K562 (cell line): Measurements from ENCODE around the gene LCNL1. TPM values are rescaled to one million over a fixed set of nuclear protein-coding genes. Genes with fewer than 3 reads are reported as not detected.

Experiments
- AFF4 ChIP-seq: sonication (generic); formaldehyde crosslinking; IDR thresholded peaks from 2 replicates; pipeline ENCODE4 v1.8.0; 2023; ENCODE audit warnings: mild to moderate bottlenecking, missing genetic modification reagents
- CLOCK ChIP-seq: fragments of 250-450 bp; sonication (Bioruptor Pico); IDR thresholded peaks from 2 replicates; pipeline ENCODE4 v1.4.0; 2020; ENCODE audit warnings: mild to moderate bottlenecking, moderate library complexity, borderline replicate concordance
- CTCF ChIP-seq, 3 experiments: IDR thresholded peaks in 2 of 3; conservative IDR thresholded peaks in 1 of 3; 2 replicates each; pipeline ENCODE4 v1.5.1; 2011 to 2012; ENCODE audit warnings: low read length in 3 of 3, mild to moderate bottlenecking in 3 of 3, control low read depth in 2 of 3, improper control_type of control experiment in 1 of 3, inconsistent platforms in 1 of 3, low read depth in 1 of 3, mixed read lengths in 1 of 3, moderate library complexity in 1 of 3; ENCODE audit not compliant: insufficient read depth in 2 of 3
- EGR1 ChIP-seq: fragments of 450-650 bp; conservative IDR thresholded peaks from 2 replicates; pipeline ENCODE4 v1.6.1; 2017; ENCODE audit warnings: mild to moderate bottlenecking
- IRF9 ChIP-seq: fragments of 450-650 bp; IDR thresholded peaks from 2 replicates; pipeline ENCODE4 v1.6.1; 2016; ENCODE audit warnings: missing biosample characterization, missing genetic modification characterization
- THRA ChIP-seq: fragments of 450-650 bp; IDR thresholded peaks from 2 replicates; pipeline ENCODE4 v1.6.1; 2017; ENCODE audit warnings: mild to moderate bottlenecking, moderate library complexity
- ZNF398 ChIP-seq: fragments of 250-450 bp; sonication (Bioruptor Pico); IDR thresholded peaks from 2 replicates; pipeline ENCODE4 v1.8.0; 2021; ENCODE audit warnings: moderate library complexity, mild to moderate bottlenecking, inconsistent platforms
- polyA plus RNA-seq, 8 experiments: library from polyadenylated mRNA; depleted of rRNA in 4 of 8; stranded (reverse) in 5 of 8; unstranded in 3 of 8; fragments of >200 nt; fragmentation: Nextera tagmentation in 2 of 8; fragmentation: Illumina TruSeq in 1 of 8; extraction: Ambion mirVana in 2 of 8; extraction: Trizol in 1 of 8; gene quantifications; 2 replicates each; pipeline versions ENCODE4 v1.2.1 to v1.2.3, GENCODE V29; 2011 to 2014; ENCODE audit warnings: inconsistent platforms in 1 of 8, missing spikeins in 1 of 8
- total RNA-seq, 7 experiments: library from RNA; depleted of rRNA in 6 of 7; stranded (reverse); fragments of >200 nt in 6 of 7; fragmentation: Illumina TruSeq in 2 of 7; extraction: Trizol in 2 of 7; gene quantifications; 2 replicates each; pipeline versions ENCODE4 v1.2.1 to v1.2.3, GENCODE V29; 2011 to 2021; ENCODE audit warnings: low replicate concordance in 1 of 7

The LCNL1 gene
- total and polyA plus RNA-seq, 9 of the 15 experiments (the other 6 are each of a cell fraction or from before 2014, with no cell fraction given): 0.04 to 0.16 (median 0.04) TPM; not detected in 4

- TF ChIP-seq AFF4 (CRISPR knock-in tag) (no peak), CTCF (IDR thresholded peaks at IDR 0.05 in 2 of 3, conservative IDR thresholded peaks at IDR 0.05 in 1 of 3; ENCODE audit: insufficient read depth in 2 of 3, low read depth in 1 of 3, low read length in 3 of 3) (no peak), IRF9 (tag) (no peak), CLOCK (CRISPR knock-in tag) (no peak), THRA (no peak), ZNF398 (CRISPR knock-in tag) (no peak), EGR1 (peak; percentile 69)
Observed at GRCh38 chr9:136964171-136964689, 18.6 kb upstream of the LCNL1 start (continued).
